HG02763 (cell line): ENCODE results near the gene MZT1.

Source experiments
- ATAC-seq: cut with Tn5 transposase; IDR thresholded peaks from one replicate; pipeline ENCODE4 v1.9.1; 2021; ENCODE audit warnings: mild to moderate bottlenecking, moderate library complexity; ENCODE audit not compliant: unreplicated experiment

MZT1 gene

DNA sequence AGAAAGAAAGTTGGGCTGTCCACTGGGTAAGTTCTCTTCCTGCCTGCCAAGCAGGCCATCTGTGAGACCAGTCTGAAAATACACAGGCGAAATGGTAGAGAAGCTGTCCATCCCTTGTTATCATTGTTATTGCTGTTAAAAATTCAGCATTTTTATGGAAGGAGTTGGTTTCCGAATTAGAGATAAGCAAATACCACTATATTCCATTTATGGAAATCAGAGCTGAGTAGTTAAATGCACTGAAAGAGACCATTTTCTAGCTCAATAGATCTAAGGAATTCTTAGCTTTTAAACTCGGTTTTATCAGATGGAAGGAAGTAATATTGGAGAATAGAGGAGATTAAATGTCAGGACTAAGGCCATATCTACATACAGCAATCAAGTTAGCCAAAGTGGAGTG, 40.7 kb downstream of the MZT1 start:
- ATAC-seq = no peak

DNA sequence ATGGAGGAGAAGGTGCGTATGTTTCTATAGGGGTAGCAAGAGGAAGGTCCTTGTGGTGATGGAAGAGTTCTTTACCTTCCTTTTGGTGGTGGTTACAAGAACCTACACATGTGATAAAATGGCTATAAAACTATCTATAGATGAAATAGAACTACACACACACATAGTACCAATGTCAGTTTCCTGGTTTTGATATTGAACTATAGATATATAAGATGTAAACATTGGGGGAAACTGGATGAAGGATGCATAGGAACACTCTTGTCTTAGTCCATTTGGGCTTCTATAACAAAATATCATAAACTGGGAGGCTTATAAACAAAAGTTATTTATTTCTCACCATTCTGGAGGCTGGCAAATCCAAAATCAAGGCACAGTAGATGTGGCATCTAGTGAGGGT, 47.1 kb downstream of the MZT1 start:
- ATAC-seq = no peak

DNA sequence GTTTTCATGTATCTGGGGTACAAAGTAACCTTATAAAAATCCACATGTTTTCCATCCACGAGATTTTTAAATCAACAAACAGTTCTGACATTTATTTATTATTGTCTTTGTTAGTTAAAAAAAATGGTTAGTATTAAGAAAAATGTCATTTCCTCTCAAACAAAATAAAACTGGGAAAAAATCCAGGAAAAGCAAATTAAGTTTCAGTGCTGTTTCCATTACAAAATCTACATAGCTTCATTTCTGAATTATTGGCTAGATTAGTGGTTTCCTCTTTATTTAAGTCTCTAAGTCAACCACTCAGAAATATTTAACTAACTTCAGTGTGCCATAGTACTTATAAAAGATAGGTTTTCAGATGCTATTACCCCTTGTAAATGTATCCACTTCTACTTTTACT, 49.1 kb downstream of the MZT1 start:
- ATAC-seq = no peak

GRCh38 chr13:72677431-72677830, 50.0 kb downstream of the MZT1 start:
- no peak for ATAC-seq

DNA sequence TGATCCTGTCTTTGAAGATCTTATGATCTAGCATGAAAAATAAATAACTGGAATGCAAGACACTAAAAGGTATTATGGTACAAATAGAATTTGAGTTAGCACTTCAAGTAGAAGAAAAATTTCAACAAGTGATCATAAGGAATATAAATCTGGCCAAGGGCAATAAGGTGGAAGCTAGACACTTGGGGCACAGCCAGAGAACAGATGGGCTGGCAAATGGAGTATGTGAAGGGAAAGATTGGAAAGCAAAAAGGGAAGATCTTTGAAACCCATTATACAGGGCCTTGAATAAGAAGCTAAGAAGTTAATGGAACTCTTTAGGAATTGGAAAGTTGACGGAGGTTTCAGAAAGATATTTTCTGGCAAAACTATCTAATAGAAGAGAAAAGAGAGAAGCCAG, 61.0 kb downstream of the MZT1 start:
- ATAC-seq = no peak

GRCh38 chr13:72662548-72662947, 64.9 kb downstream of the MZT1 start:
- no peak for ATAC-seq
